SK-N-SH treated with all-trans-retinoic acid at 6 μM for 48 hours (cell line): ENCODE results near the gene PEX13.

Source experiments
- BACH2 ChIP-seq: fragments of 250-450 bp; sonication (Bioruptor Pico); IDR thresholded peaks from 2 replicates; pipeline ENCODE4 v1.9.0; 2021; ENCODE audit warnings: mild to moderate bottlenecking, borderline replicate concordance
- ISL1 ChIP-seq: fragments of 250-450 bp; sonication (Bioruptor Pico); IDR thresholded peaks from 2 replicates; pipeline ENCODE4 v2.1.2; 2022; ENCODE audit warnings: mild to moderate bottlenecking, moderate library complexity
- ZNF70 ChIP-seq: fragments of 450-650 bp; formaldehyde crosslinking; IDR thresholded peaks from 2 replicates; pipeline ENCODE4 v1.5.0; 2020; ENCODE audit warnings: mild to moderate bottlenecking, moderate library complexity

GRCh38 chr2:61089797-61090196 lies 72.3 kb downstream of the PEX13 start:
- TF ChIP-seq ISL1 (CRISPR knock-in tag) = no peak
- TF ChIP-seq BACH2 (CRISPR knock-in tag) = no peak
- TF ChIP-seq ZNF70 (CRISPR knock-in tag) = no peak
